Measurements from ENCODE around the gene TMEM259.
A peak's percentile ranks its signal among the peaks of the same experiment; 100 is the strongest.

TMEM259 gene

DNA sequence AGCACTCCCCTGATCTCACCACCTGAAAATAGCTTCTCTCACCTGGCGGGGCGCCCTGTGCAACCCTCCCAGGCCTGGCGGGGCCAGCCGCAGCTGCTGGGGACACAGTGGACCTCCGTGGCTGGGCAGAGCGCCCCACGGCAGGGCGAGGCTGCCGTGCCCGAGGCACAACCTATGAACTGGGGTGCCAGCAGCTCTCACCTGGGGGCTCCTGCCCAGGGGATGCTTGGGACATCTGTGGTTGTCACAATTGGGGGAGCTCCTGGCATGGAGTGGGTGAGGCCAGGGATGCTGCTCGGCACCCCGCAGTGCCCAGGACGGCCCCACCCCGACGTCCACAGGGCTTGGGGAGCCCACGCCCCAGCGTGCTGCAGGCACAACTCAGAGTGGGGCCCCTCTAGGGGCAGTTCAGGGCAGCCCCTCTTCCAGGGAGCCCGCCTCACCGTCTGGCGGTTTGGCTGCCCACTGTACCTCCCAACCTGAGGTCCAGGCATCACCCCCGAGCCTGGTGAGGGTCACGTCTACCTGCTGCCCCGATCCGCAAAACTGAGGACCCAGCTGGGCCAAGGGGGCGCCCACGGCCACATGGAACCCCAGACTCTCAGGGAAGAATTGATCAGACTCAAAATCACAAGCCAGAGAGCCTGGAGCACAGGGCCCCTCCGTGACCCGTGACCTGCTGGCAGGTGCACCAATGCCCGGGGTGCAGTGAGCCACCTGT, 5.7 kb downstream of the TMEM259 start:
- no peak for DNase-seq

GRCh38 chr19:1014161-1015060, 6.5 kb downstream of the TMEM259 start:
- no peak for DNase-seq

DNA sequence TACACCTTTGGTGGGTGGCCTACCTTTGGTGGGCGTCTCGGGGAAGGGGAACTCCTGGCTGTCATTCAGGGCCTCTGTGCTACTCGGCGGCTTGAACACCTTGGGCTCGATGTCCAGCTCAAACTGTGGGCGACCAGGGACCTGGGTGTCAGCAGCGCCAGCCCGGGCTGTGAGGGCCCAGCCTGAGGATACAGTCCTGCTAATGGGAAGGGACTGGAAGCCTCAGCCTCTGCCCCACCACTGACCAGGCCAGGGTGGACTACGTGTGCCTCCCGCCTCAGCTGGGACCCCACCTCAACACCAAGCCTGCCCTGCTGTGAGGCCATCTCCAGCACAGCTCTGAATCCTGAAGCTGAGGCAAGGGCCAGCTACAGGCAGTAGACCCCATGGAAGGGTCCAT, 7.7 kb downstream of the TMEM259 start:
- no peak for DNase-seq

DNA sequence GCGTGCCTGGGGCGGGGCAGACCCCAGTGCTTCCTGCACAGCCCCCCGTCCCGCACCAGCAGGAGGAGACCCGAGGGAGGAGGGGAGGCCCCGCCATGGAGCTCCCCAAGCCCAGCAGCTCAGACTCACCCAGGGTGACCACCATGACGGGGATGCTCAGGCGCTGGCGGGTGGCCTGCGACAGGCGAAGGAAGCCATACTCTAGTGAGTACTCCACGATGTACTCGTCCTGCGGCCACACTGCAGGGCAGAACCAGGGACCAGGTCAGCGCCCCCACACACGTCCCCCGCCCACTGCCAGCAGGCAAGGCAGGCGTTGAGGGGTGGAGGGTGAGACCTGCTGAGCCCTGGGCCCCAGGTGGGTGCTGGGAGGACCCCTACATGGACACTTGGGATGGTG, 8.6 kb downstream of the TMEM259 start:
- DNase-seq, result no peak

- DNase-seq, result no peak
Observed at GRCh38 chr19:1011831-1012333, 9.0 kb downstream of the TMEM259 start.

GRCh38 chr19:1010586-1011510, 10.1 kb downstream of the TMEM259 start:
- DNase-seq, result no peak

DNA sequence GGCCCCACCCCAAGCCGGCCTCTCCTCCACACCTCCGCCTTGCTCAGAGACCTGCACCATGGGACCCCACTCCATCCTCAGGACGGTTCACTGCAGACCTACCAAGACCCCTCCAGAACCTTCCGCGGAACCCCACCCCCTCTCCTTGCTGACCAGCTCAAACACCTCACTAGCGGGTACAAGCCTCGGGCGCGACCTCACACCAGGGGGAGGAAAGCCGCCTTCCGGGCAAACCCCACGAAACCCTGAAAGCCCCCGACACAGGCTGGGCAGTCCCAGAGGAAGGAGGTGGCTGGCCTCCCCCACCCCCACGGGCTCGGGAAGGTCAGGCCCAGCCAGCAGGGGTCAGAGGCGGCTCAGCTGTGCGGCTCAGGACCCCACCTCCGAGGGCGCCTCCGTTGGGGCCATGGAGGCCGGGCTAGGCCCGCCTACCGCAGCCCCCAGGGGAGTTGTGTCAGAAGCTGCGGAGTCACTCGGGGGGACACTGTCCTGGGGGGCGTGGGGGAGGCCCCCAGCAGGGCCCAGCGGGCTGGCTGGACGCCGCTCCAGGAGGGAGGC, 10.9 kb downstream of the TMEM259 start:
- no peak for DNase-seq

- DNase-seq, result no peak
Observed at GRCh38 chr19:1009041-1009980, 11.6 kb downstream of the TMEM259 start.

- DNase-seq, result no peak
Observed at GRCh38 chr19:1008268-1009040, 12.5 kb downstream of the TMEM259 start.

GRCh38 chr19:1007399-1008251, 13.3 kb downstream of the TMEM259 start:
- DNase-seq, result no peak

- DNase-seq, result no peak
Observed at GRCh38 chr19:1006711-1007398, 14.1 kb downstream of the TMEM259 start.

DNA sequence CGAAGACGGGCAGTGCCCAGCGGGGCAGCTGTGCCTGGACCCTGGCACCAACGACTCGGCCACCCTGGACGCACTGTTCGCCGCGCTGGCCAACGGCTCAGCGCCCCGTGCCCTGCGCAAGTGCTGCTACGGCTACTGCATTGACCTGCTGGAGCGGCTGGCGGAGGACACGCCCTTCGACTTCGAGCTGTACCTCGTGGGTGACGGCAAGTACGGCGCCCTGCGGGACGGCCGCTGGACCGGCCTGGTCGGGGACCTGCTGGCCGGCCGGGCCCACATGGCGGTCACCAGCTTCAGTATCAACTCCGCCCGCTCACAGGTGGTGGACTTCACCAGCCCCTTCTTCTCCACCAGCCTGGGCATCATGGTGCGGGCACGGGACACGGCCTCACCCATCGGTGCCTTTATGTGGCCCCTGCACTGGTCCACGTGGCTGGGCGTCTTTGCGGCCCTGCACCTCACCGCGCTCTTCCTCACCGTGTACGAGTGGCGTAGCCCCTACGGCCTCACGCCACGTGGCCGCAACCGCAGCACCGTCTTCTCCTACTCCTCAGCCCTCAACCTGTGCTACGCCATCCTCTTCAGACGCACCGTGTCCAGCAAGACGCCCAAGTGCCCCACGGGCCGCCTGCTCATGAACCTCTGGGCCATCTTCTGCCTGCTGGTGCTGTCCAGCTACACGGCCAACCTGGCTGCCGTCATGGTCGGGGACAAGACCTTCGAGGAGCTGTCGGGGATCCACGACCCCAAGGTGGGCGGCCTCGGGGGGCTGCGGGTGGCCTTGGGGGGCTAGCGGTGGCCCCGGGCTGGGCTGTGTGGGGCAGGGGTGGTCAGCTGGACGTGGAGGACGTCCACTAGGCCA, 15.9 kb downstream of the TMEM259 start:
- no peak for DNase-seq

- DNase-seq, result no peak
Observed at GRCh38 chr19:1004204-1004802, 16.6 kb downstream of the TMEM259 start.

DNA sequence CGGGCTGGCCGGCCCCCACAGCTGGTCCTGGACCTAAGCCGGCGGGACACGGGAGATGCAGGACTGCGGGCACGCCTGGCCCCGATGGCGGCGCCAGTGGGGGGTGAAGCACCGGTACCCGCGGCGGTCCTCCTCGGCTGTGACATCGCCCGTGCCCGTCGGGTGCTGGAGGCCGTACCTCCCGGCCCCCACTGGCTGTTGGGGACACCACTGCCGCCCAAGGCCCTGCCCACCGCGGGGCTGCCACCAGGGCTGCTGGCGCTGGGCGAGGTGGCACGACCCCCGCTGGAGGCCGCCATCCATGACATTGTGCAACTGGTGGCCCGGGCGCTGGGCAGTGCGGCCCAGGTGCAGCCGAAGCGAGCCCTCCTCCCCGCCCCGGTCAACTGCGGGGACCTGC, 17.6 kb downstream of the TMEM259 start:
- DNase-seq, result no peak

DNA sequence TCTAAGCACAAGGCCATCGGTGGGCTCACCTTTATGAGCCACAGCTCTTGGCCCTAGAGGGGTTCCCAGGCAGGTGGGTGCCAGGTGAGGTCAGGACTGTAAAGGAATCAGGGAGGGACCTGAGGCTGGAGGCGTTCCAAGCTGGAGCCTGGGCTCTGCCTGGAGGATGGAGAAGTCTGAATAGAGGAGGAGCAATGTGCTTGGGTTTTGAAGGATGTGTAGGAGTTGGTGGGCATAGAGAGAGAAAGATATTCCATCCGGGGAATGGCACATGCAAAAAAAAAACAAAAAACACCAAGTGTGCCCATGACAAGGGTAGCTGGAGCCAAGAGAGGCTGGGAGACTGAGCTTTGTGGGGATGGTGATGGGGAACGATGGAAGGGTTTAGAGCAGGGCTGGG, 18.3 kb downstream of the TMEM259 start:
- DNase-seq, result no peak

DNA sequence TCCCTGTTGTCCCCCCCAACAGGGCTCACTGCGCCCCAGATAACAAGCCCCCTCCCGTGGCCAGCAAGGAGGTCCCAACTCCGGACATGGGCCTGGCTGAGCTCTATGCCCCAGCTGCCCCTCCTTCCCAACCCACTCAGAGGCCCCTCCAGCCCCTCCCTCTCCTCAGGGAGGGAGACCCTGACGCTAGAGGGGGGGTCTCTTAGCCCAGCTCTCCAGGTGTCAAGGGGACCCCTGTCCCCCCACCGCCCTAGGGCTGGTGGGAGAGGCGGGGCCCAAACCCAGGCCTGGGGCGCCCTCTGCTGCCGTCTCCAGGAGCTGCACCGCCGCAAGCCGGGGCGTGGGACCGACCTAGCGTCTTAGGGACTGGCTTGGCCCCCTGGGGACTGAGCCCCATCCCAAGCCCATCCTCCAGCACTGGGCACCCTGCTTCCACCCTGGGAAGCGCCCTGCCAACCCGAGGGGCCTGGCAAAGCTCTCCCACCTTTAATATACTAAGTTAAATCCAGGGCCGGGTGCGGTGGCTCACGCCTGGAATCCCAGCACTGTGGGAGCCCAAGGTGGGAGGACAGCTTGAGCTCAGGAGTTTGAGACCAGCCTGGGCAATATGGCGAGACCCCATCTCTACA, 19.3 kb downstream of the TMEM259 start:
- DNase-seq, result peak; percentile 18
